Brain microvascular endothelial cell (primary cell): ENCODE measurements around the gene QSOX1.

Source experiments
- DNase-seq: peaks from one replicate; pipeline ENCODE4 v3.0.0-alpha.2; 2020
- H3K27ac ChIP-seq: fragments of 250-450 bp; sonication (Bioruptor Pico); 2 replicates; pipeline ENCODE4 v1.5.1; 2020; ENCODE audit warnings: mild to moderate bottlenecking, moderate library complexity
- H3K27me3 ChIP-seq: fragments of 250-450 bp; sonication (Bioruptor Pico); replicated peaks from 2 replicates; pipeline ENCODE4 v1.5.1; 2020; ENCODE audit warnings: mild to moderate bottlenecking
- H3K36me3 ChIP-seq: fragments of 250-450 bp; sonication (Bioruptor Pico); replicated peaks from 2 replicates; pipeline ENCODE4 v1.5.1; 2020; ENCODE audit warnings: mild to moderate bottlenecking
- H3K4me3 ChIP-seq: 2 replicates; pipeline ENCODE4 v1.5.1; 2011; ENCODE audit warnings: low read depth, mild to moderate bottlenecking, control low read depth, low read length, moderate library complexity
- in situ Hi-C: cut with HindIII; loops from 2 replicates; pipeline ENCODE4 v1.10.0; 2017; ENCODE audit warnings: low sequenced_read_pairs, low pct_ligation_motif_present
- TF ChIP-seq, protein P1 (sequence below): IDR thresholded peaks from 2 replicates; pipeline ENCODE4 v1.5.1; 2011; ENCODE audit warnings: low read depth, mild to moderate bottlenecking, moderate library complexity, low read length, control low read depth, inconsistent platforms; ENCODE audit errors: missing control alignments

Gene QSOX1

DNA sequence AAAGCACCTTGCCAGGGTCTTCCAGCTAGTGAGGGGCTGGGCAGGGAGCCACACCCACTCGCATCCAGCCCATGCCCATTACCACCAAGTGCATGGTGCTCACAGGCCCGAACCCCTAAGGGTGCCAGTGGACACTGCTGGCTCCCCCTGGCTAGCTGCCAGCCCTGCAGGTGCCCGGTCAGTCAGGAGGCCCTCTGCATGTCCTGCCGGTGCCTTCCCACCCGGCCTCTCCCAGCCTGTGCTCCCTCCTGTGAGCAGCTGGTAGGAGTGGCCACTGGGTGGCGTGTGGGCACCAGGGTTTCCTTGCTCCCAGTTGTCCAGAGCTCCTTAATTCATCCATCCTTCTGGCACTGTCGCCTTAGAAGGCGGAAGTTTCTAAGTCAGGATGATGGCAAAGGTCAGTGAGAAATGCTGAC lies 33.4 kb downstream of the QSOX1 start:
- peak; percentile 29 for DNase-seq
- Histone ChIP-seq H3K4me3 (no peak overlapping the region), H3K27me3 (no peaks in the 10 kb centered on the region), H3K36me3 (peaks cover 75% of the 10 kb centered on the region), H3K27ac (no peak overlapping the region)
- in situ Hi-C loops, result loop anchor here (25.0 kb wide), 1 partner anchor 326 kb away; no protein-coding TSS in a partner anchor
- TF ChIP-seq, protein P1, sequence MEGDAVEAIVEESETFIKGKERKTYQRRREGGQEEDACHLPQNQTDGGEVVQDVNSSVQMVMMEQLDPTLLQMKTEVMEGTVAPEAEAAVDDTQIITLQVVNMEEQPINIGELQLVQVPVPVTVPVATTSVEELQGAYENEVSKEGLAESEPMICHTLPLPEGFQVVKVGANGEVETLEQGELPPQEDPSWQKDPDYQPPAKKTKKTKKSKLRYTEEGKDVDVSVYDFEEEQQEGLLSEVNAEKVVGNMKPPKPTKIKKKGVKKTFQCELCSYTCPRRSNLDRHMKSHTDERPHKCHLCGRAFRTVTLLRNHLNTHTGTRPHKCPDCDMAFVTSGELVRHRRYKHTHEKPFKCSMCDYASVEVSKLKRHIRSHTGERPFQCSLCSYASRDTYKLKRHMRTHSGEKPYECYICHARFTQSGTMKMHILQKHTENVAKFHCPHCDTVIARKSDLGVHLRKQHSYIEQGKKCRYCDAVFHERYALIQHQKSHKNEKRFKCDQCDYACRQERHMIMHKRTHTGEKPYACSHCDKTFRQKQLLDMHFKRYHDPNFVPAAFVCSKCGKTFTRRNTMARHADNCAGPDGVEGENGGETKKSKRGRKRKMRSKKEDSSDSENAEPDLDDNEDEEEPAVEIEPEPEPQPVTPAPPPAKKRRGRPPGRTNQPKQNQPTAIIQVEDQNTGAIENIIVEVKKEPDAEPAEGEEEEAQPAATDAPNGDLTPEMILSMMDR, result peak; percentile 93

DNA sequence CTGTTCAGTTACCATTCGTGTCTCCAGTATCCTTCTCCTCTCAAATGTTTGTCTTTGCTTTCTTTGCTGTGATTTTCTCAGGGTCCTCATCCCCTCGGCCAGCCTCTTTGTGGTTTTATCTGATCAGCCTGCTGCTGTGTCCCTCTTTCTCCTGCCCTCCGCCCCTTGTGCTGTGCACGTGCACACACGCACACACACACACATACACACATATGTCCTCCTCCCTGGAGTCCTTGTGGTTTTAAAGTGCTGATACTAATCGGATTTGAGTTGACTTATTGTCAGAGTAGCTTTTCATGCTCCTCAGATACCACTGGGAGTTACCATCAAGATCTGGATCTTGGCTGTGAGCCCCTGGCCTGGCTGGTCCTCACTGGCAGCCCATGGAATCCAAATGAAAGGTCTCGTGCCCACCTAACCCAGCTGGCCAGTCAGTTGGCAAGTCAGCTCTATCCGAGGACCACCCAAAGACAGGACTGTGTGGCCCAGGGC lies 34.1 kb downstream of the QSOX1 start:
- TF ChIP-seq, protein P1, result no peak
- peaks cover 68% of the 10 kb centered on the region for H3K36me3 ChIP-seq
- in situ Hi-C loops, result loop anchor here (25.0 kb wide), 1 partner anchor 326 kb away; no protein-coding TSS in a partner anchor
- H3K27me3 ChIP-seq, result no peaks in the 10 kb centered on the region
- no peak overlapping the region for H3K27ac ChIP-seq
- no peak overlapping the region for H3K4me3 ChIP-seq
- no peak for DNase-seq

DNA sequence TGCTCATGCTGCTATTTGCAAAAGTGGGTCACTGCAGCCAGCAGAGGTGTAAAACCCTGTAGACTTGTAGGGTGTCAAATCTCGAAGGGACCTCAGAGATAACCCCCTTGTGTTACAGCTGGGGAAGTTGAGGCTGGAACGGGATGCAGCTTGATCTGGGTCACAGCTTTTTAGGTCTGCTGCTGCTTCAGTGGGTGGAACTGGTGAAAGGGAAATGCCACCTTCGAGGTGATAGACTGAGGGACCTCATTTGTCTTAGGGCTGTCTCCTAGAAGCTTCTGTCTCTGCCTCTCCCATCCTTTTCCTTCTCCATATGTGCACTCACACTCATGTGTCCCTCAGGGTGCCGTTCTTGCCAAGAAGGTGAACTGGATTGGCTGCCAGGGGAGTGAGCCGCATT lies 35.4 kb downstream of the QSOX1 start:
- TF ChIP-seq, protein P1, result no peak
- no peak for DNase-seq
- Histone ChIP-seq H3K4me3 (no peak overlapping the region), H3K27me3 (no peaks in the 10 kb centered on the region), H3K36me3 (peaks cover 61% of the 10 kb centered on the region), H3K27ac (no peak overlapping the region)
- in situ Hi-C loops, result loop anchor here (25.0 kb wide), 1 partner anchor 328 kb away; no protein-coding TSS in a partner anchor

DNA sequence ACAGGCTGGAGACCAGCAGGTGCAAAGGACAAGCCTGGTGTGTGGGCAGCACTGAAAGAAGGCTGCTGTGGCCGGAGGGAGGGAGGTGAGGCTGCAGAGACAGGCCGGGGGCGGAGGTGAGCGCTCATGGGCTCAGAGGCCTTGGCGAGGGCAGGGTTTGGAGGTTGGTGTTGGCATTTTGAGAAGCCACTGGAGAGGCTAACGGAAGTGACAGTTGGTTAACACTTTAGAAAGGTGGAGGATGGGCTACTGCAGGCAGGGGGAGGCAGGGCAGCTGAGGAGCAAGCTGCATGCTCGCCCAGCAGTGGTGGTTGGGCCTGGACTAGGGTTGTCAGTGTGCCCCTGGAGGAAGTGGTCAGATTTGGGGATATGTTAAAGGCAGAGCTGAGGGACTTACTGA lies 37.5 kb downstream of the QSOX1 start:
- TF ChIP-seq, protein P1, result no peak
- no peak for DNase-seq

DNA sequence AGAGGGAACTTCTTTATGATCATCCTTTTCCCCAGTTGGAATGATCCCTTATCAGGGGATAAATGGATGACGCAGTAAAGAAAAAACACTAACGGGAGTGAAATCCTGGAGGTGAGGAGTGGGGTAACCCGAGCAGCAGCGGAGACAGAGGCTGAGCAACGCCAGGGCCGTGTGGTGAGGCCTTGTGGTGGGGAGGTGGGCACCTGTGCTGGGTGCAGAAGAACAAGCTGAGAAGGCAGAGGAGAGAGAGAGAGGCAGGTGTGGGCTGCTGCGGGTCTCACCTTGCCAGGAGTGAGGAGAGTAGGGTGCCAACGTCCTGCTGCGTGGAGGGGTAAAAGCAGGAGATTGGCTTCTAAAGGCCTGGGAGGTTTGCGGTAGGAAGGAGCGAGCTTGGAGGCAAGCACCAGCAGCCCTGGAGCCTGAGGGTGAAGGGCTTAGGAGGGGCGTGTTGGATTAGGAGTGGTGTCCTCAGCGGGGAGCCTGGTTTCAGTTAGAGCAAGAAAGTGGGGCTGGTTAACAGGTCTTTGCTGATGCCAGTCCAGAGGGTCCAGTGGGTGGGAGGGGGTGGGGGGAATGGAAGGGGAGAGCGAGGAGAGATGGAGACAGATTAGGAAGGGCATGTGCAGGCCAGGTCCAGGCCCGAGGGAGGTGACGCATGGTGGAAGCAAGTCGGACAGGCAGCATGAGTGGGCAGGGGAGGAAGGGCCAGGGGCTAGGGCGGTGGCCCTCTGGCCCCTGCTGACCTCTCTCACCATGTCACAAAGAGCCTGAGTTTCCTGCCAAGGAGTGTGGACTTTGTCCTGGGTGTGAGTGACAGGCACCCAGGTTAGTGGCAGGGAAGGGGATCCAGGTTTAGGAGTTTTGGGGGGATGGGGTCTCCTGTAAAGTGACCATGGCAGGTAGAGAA lies 38.7 kb downstream of the QSOX1 start:
- H3K36me3 ChIP-seq, result peaks cover 64% of the 10 kb centered on the region
- no peaks in the 10 kb centered on the region for H3K27me3 ChIP-seq
- H3K4me3 ChIP-seq, result no peak overlapping the region
- in situ Hi-C loops, result loop anchor here (25.0 kb wide), 1 partner anchor 331 kb away; no protein-coding TSS in a partner anchor
- no peak for DNase-seq
- H3K27ac ChIP-seq, result no peak overlapping the region
- TF ChIP-seq, protein P1, result no peak

More for the DNA sequence above, 37.5 kb downstream of the QSOX1 start:
- in situ Hi-C loops, result loop anchor here (25.0 kb wide), 1 partner anchor 330 kb away; no protein-coding TSS in a partner anchor
- Histone ChIP-seq H3K36me3 (peaks cover 59% of the 10 kb centered on the region), H3K27ac (no peak overlapping the region), H3K27me3 (no peaks in the 10 kb centered on the region), H3K4me3 (no peak overlapping the region)
